HCT116 (cell line): ENCODE data around the gene SPA17. TPM values are rescaled to one million over a fixed set of nuclear protein-coding genes. Genes with fewer than 3 reads are reported as not detected.

ENCODE experiments used
- ATAC-seq: fragments of 200-7000 bp; cut with Tn5 transposase; 2 replicates; pipeline ENCODE4 v1.9.1; 2020; ENCODE audit warnings: mild to moderate bottlenecking, moderate library complexity
- BruUV-seq: library from RNA; stranded (reverse); fragments of 400-500 nt; replicated peaks from 2 replicates; lab custom pipeline; 2021; lab: Mats Ljungman, UMichigan
- CTCF ChIA-PET: fragments of 300-600 bp; sonication (Branson Sonifier 250); formaldehyde crosslinking; loops from one replicate; lab custom pipeline; 2021; ENCODE audit warnings: antibody characterized with exemption; lab: Charles Lee
- POLR2A ChIA-PET: fragments of 300-600, 350-600 bp; sonication (Branson Sonifier 250); formaldehyde crosslinking; loops from one replicate; lab custom pipeline; 2021; ENCODE audit warnings: antibody characterized with exemption; lab: Charles Lee
- RAD21 ChIA-PET, 2 experiments: fragments of 300-600 bp; sonication (Branson Sonifier 250); formaldehyde crosslinking; loops; one replicate each; lab custom pipeline; 2023; ENCODE audit warnings: low total read pairs in 2 of 2; ENCODE audit not compliant: uncharacterized antibody in 2 of 2, unreplicated experiment in 2 of 2, low non-redundant PET in 1 of 2; lab: Charles Lee
- DNase-seq: peaks from one replicate; pipeline ENCODE4 v3.0.0-alpha.2; 2010; ENCODE audit warnings: low read depth, low spot score
- H2AFZ ChIP-seq: fragments of 200-600 bp; shearing (Covaris generic), sonication (generic); 2 replicates; pipeline ENCODE4 v1.6.1; 2017; ENCODE audit warnings: low read depth, mixed run types, mixed read lengths, antibody characterized with exemption, low read length; ENCODE audit not compliant: poor library complexity, severe bottlenecking
- H3K27ac ChIP-seq: 2 replicates; pipeline ENCODE4 v1.5.1; 2012; ENCODE audit warnings: low read depth, low read length
- H3K27me3 ChIP-seq: fragments of 200-600 bp; sonication (generic); 2 replicates; pipeline ENCODE4 v1.6.1; 2016; ENCODE audit warnings: mixed run types, low read length, mixed read lengths; ENCODE audit not compliant: insufficient read depth
- H3K36me3 ChIP-seq, 2 experiments: fragments of 200-500 bp in 1 of 2; fragments of 200-600 bp in 1 of 2; sonication (Bioruptor generic) in 1 of 2; sonication (generic) in 1 of 2; 2 replicates each; pipeline versions ENCODE4 v1.5.1 to v1.6.1; 2014 to 2016; ENCODE audit warnings: low read length in 2 of 2, inconsistent platforms in 1 of 2, mixed read lengths in 1 of 2, mixed run types in 1 of 2; ENCODE audit not compliant: insufficient read depth in 2 of 2, control insufficient read depth in 1 of 2
- H3K4me1 ChIP-seq, 2 experiments: fragments of 200-600 bp in 1 of 2; sonication (generic) in 1 of 2; 2 replicates each; pipeline versions ENCODE4 v1.5.1 to v1.6.1; 2012 to 2017; ENCODE audit warnings: low read length in 2 of 2, inconsistent platforms in 1 of 2, mild to moderate bottlenecking in 1 of 2, mixed read lengths in 1 of 2, mixed run types in 1 of 2, moderate library complexity in 1 of 2; ENCODE audit not compliant: insufficient read depth in 2 of 2, control insufficient read depth in 1 of 2
- H3K4me2 ChIP-seq: fragments of 200-600 bp; sonication (generic); 2 replicates; pipeline ENCODE4 v1.6.1; 2017; ENCODE audit warnings: mixed run types, low read length, mixed read lengths
- H3K4me3 ChIP-seq, 2 experiments: fragments of 200-600 bp in 1 of 2; sonication (generic) in 1 of 2; replicated peaks in 1 of 2; 2 replicates each; pipeline ENCODE4 v1.5.1; 2011 to 2016; ENCODE audit warnings: low read length in 2 of 2, control low read depth in 1 of 2, low read depth in 1 of 2, mild to moderate bottlenecking in 1 of 2, mixed read lengths in 1 of 2, mixed run types in 1 of 2
- H3K79me2 ChIP-seq: fragments of 200-600 bp; sonication (generic); 2 replicates; pipeline ENCODE4 v1.6.1; 2017; ENCODE audit warnings: mild to moderate bottlenecking, mixed run types, low read length, moderate library complexity, mixed read lengths; ENCODE audit not compliant: insufficient read depth
- H3K9ac ChIP-seq: fragments of 200-600 bp; sonication (generic); 2 replicates; pipeline ENCODE4 v1.6.1; 2016; ENCODE audit warnings: low read length, mixed read lengths
- H3K9me2 ChIP-seq: fragments of 200-600 bp; sonication (generic), shearing (Covaris generic); 2 replicates; pipeline ENCODE4 v1.6.1; 2017; ENCODE audit warnings: mixed run types, mild to moderate bottlenecking, moderate library complexity; ENCODE audit not compliant: insufficient read depth
- H3K9me3 ChIP-seq, 2 experiments: fragments of 200-500 bp in 1 of 2; fragments of 200-600 bp in 1 of 2; sonication (Bioruptor generic) in 1 of 2; sonication (generic) in 1 of 2; 2 replicates each; pipeline ENCODE4 v1.6.1; 2014 to 2017; ENCODE audit warnings: low read length in 2 of 2, mixed read lengths in 2 of 2, inconsistent platforms in 1 of 2, low read depth in 1 of 2, mild to moderate bottlenecking in 1 of 2, mixed run types in 1 of 2, moderate library complexity in 1 of 2; ENCODE audit not compliant: control insufficient read depth in 1 of 2, insufficient read depth in 1 of 2
- H4K20me1 ChIP-seq: fragments of 200-600 bp; sonication (generic), shearing (Covaris generic); 2 replicates; pipeline ENCODE4 v1.6.1; 2017; ENCODE audit warnings: mixed run types, mild to moderate bottlenecking, moderate library complexity; ENCODE audit not compliant: insufficient read depth
- MAX ChIP-seq: IDR thresholded peaks from 2 replicates; pipeline ENCODE4 v1.6.1; 2012
- SIN3A ChIP-seq: IDR thresholded peaks from 2 replicates; pipeline ENCODE4 v1.6.1; 2012; ENCODE audit warnings: low read depth
- SP1 ChIP-seq: IDR thresholded peaks from 2 replicates; pipeline ENCODE4 v1.6.1; 2012; ENCODE audit warnings: low read depth
- intact Hi-C: fragments of 100-400 bp; cut with micrococcal nuclease; formaldehyde crosslinking; loops from 2 replicates; pipeline ENCODE4 v1.10.0; 2022
- total RNA-seq: library from RNA; stranded (reverse); gene quantifications from one replicate; pipeline ENCODE4 v1.2.1, GENCODE V29; 2021; ENCODE audit not compliant: unreplicated experiment
- TF ChIP-seq, protein P1 (sequence below): IDR thresholded peaks from 2 replicates; pipeline ENCODE4 v1.6.1; 2012

Gene SPA17
- total RNA-seq, 1 experiment from 2014 or later, result 12.9 TPM

- ATAC-seq (no peak), DNase-seq (no peak)
- CTCF ChIA-PET, result no interaction called here
- H3K36me3 ChIP-seq, result no peaks in the 10 kb centered on the region
- no peak overlapping the region for H3K9ac ChIP-seq
- H2AFZ ChIP-seq, result no peak overlapping the region
- TF ChIP-seq SIN3A (no peak), MAX (no peak)
- TF ChIP-seq, protein P1, sequence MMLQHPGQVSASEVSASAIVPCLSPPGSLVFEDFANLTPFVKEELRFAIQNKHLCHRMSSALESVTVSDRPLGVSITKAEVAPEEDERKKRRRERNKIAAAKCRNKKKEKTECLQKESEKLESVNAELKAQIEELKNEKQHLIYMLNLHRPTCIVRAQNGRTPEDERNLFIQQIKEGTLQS, result no peak
- no peak overlapping the region for H3K27ac ChIP-seq
- H3K9me2 ChIP-seq, result no peaks in the 10 kb centered on the region
- RAD21 ChIA-PET, result no interaction called here
- no peak overlapping the region for H3K4me2 ChIP-seq
- BruUV-seq, result no TSS peak
- H4K20me1 ChIP-seq, result no peaks in the 10 kb centered on the region
- POLR2A ChIA-PET, result no interaction called here
- no peaks in the 10 kb centered on the region for H3K9me3 ChIP-seq
- H3K4me1 ChIP-seq, result peaks cover 7 to 11% of the 10 kb centered on the region in 2 experiments; a peak in 3 of 4 replicates
- intact Hi-C loops, result no loop called here
- no peaks in the 10 kb centered on the region for H3K79me2 ChIP-seq
- H3K4me3 ChIP-seq, result no peak overlapping the region
- peaks cover 88% of the 10 kb centered on the region for H3K27me3 ChIP-seq
These were observed 48.5 kb downstream of the SPA17 start for GRCh38 chr11:124722176-124722575.

- H3K27ac ChIP-seq, result no peak overlapping the region
- no peak overlapping the region for H3K4me3 ChIP-seq
- peaks cover 58% of the 10 kb centered on the region for H3K27me3 ChIP-seq
- TF ChIP-seq SP1, result no peak
- no peaks in the 10 kb centered on the region for H4K20me1 ChIP-seq
- DNase-seq, result no peak
- no peaks in the 10 kb centered on the region for H3K4me1 ChIP-seq
- no peaks in the 10 kb centered on the region for H3K36me3 ChIP-seq
- ChIA-PET CTCF (no interaction called here), RAD21 (no interaction called here), POLR2A (no interaction called here)
- ATAC-seq, result no peak
- H3K9me2 ChIP-seq, result no peaks in the 10 kb centered on the region
- no peaks in the 10 kb centered on the region for H3K9me3 ChIP-seq
- H2AFZ ChIP-seq, result no peak overlapping the region
- BruUV-seq, result no TSS peak
- no peaks in the 10 kb centered on the region for H3K79me2 ChIP-seq
- H3K9ac ChIP-seq, result no peak overlapping the region
- H3K4me2 ChIP-seq, result no peak overlapping the region
- intact Hi-C loops, result no loop called here
These were observed 51.4 kb downstream of the SPA17 start for GRCh38 chr11:124724979-124725718.
